Frontal cortex (tissue), 4 donors: Measurements from ENCODE around the gene USP13. TPM values are rescaled to one million over a fixed set of nuclear protein-coding genes. Genes with fewer than 3 reads are reported as not detected.
A peak's percentile ranks its signal among the peaks of the same experiment; 100 is the strongest.

Experiments
- DNase-seq, 2 donors: peaks; one replicate each; pipeline ENCODE4 v3.0.0; 2012; ENCODE audit warnings: low spot score in 2 of 2
- FAIRE-seq: peaks from 2 replicates; lab custom pipeline; 2012; peaks lifted over from hg19 to GRCh38; lab: Jason Lieb, UNC
- total RNA-seq: library from RNA; depleted of rRNA; stranded (reverse); fragments of >200 nt; gene quantifications from one replicate; pipeline ENCODE4 v1.2.3, GENCODE V29; 2014
- donor health status: control.
- donor health status: control.
- donor health status: control.

Gene USP13
- total RNA-seq, 1 donor from 2014 or later = 10.2 TPM

- DNase-seq = no peak
- FAIRE-seq = no peak
Measured at GRCh38 chr3:179729981-179730380, 77.1 kb downstream of the USP13 start.

- no peak for DNase-seq
- no peak for FAIRE-seq
Measured at GRCh38 chr3:179730506-179730905, 77.7 kb downstream of the USP13 start.

- FAIRE-seq = no peak
Measured at GRCh38 chr3:179731544-179731943, 78.7 kb downstream of the USP13 start.

GRCh38 chr3:179732661-179733348 is 80.0 kb downstream of the USP13 start:
- no peak for FAIRE-seq
- DNase-seq = no peak

More at GRCh38 chr3:179731544-179731943, 78.7 kb downstream of the USP13 start:
- no peak for DNase-seq

GRCh38 chr3:179733797-179734196 is 81.0 kb downstream of the USP13 start:
- DNase-seq = no peak
- FAIRE-seq = no peak

GRCh38 chr3:179734497-179735281 is 81.8 kb downstream of the USP13 start:
- FAIRE-seq = no peak

GRCh38 chr3:179735321-179735720 is 82.5 kb downstream of the USP13 start:
- DNase-seq = no peak
- no peak for FAIRE-seq

More at GRCh38 chr3:179734497-179735281, 81.8 kb downstream of the USP13 start:
- no peak for DNase-seq

GRCh38 chr3:179738998-179739397 is 86.2 kb downstream of the USP13 start:
- no peak for DNase-seq
- FAIRE-seq = no peak

- FAIRE-seq = no peak
- no peak for DNase-seq
Measured at GRCh38 chr3:179739816-179740594, 87.2 kb downstream of the USP13 start.

GRCh38 chr3:179743913-179744312 is 91.1 kb downstream of the USP13 start:
- no peak for DNase-seq
- no peak for FAIRE-seq

GRCh38 chr3:179744667-179745066 is 91.8 kb downstream of the USP13 start:
- no peak for FAIRE-seq
- DNase-seq = no peak

GRCh38 chr3:179745079-179745478 is 92.2 kb downstream of the USP13 start:
- no peak for DNase-seq
- no peak for FAIRE-seq

GRCh38 chr3:179745716-179746115 is 92.9 kb downstream of the USP13 start:
- FAIRE-seq (no peak), DNase-seq (no peak)

GRCh38 chr3:179750720-179751328 is 98.0 kb downstream of the USP13 start:
- FAIRE-seq (no peak), DNase-seq (no peak)

GRCh38 chr3:179760944-179761343 is 108.1 kb downstream of the USP13 start:
- no peak for FAIRE-seq
- no peak for DNase-seq

- DNase-seq (no peak), FAIRE-seq (no peak)
Measured at GRCh38 chr3:179765396-179765795, 112.6 kb downstream of the USP13 start.

- no peak for FAIRE-seq
Measured at GRCh38 chr3:179766416-179767133, 113.7 kb downstream of the USP13 start.

GRCh38 chr3:179768080-179768479 is 115.2 kb downstream of the USP13 start:
- DNase-seq = peak; percentile 34 to 58
- no peak for FAIRE-seq

More at GRCh38 chr3:179766416-179767133, 113.7 kb downstream of the USP13 start:
- no peak for DNase-seq
